ENCODE measurements around the gene HOXC6.

DNA sequence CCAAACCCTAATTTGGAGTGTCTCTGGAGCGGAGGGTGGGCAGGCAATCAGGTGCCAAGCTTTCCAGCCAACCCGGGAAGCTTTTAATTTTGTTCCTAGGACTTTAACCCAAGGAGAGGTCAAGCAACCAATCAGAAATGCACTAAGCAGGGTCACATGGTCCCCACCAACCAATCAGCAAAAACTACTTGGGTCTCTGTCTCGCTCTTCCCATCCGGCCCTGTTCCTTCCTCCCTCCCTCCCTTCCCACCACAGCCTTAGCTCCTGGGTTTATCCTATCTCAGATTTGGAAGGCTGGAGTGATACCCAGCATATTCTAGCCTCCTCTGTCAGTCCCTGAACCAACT, 11.9 kb downstream of the HOXC6 start:
- no peak for TF ChIP-seq POLR2A (IDR thresholded peaks at IDR 0.05)
- TF ChIP-seq, protein P1, sequence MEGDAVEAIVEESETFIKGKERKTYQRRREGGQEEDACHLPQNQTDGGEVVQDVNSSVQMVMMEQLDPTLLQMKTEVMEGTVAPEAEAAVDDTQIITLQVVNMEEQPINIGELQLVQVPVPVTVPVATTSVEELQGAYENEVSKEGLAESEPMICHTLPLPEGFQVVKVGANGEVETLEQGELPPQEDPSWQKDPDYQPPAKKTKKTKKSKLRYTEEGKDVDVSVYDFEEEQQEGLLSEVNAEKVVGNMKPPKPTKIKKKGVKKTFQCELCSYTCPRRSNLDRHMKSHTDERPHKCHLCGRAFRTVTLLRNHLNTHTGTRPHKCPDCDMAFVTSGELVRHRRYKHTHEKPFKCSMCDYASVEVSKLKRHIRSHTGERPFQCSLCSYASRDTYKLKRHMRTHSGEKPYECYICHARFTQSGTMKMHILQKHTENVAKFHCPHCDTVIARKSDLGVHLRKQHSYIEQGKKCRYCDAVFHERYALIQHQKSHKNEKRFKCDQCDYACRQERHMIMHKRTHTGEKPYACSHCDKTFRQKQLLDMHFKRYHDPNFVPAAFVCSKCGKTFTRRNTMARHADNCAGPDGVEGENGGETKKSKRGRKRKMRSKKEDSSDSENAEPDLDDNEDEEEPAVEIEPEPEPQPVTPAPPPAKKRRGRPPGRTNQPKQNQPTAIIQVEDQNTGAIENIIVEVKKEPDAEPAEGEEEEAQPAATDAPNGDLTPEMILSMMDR (IDR thresholded peaks at IDR 0.05) = no peak
- no peak for TF ChIP-seq EP300 (IDR thresholded peaks at IDR 0.05)
- no peak for TF ChIP-seq POLR2AphosphoS5 (IDR thresholded peaks at IDR 0.05)

Measured in stomach (tissue), 4 donors.